Dermis lymphatic vessel endothelial cell (primary cell): ENCODE data around the gene SLC41A2. TPM values are rescaled to one million over a fixed set of nuclear protein-coding genes. Genes with fewer than 3 reads are reported as not detected.

Experiments used
- total RNA-seq: library from RNA; depleted of rRNA; stranded (reverse); fragments of >200 nt; gene quantifications from 2 replicates; pipeline ENCODE4 v1.2.1, GENCODE V29; 2014

The SLC41A2 gene
- total RNA-seq, result 3.7 and 4.3 TPM in 2 replicates

GRCh38 chr12:104958001-104958804 is at the start of gene SLC41A2:
TSS of gene SLC41A2 (minus strand) at chr12:104958290. CDS start at chr12:104928527, 29,763 bp downstream.

GRCh38 chr12:104986022-104986941 is 28.2 kb upstream of the SLC41A2 start, which contains the start of gene NOPCHAP1:
TSS of gene NOPCHAP1 (plus strand) at chr12:104986316. CDS start at chr12:104986353, 37 bp downstream.

Other genes with a start within 250 kb of the SLC41A2 start
- 5.2 and 8.7 TPM in 2 replicates for gene NOPCHAP1, start 28.0 kb upstream of the SLC41A2 start, total RNA-seq
- 0.34 and 0.87 TPM in 2 replicates for gene ALDH1L2, start 126.2 kb upstream of the SLC41A2 start, total RNA-seq
- 121 and 146 TPM in 2 replicates for gene WASHC4, start 149.4 kb upstream of the SLC41A2 start, total RNA-seq